Endothelial cell (in vitro differentiated cells): ENCODE results near the gene PET100. TPM values are rescaled to one million over a fixed set of nuclear protein-coding genes. Genes with fewer than 3 reads are reported as not detected.
"Not testable (repeated sequence)": the region's sequence is repeated elsewhere in the genome, so short reads cannot be mapped to it uniquely, and the experiment has no call there.

Experiments
- DNase-seq: peaks from one replicate; pipeline ENCODE4 v3.0.0; 2021; ENCODE audit warnings: low spot score
- H3K27ac Mint-ChIP-seq: one replicate; pipeline ENCODE4 v1.8.0; 2021; ENCODE audit warnings: mixed read lengths, inconsistent platforms; ENCODE audit not compliant: unreplicated experiment
- H3K27me3 Mint-ChIP-seq: one replicate; pipeline ENCODE4 v1.8.0; 2021; ENCODE audit warnings: mild to moderate bottlenecking, moderate library complexity, mixed read lengths, inconsistent platforms; ENCODE audit not compliant: unreplicated experiment
- H3K36me3 Mint-ChIP-seq: one replicate; pipeline ENCODE4 v1.8.0; 2021; ENCODE audit warnings: mild to moderate bottlenecking, low read depth, mixed read lengths, inconsistent platforms; ENCODE audit not compliant: unreplicated experiment
- H3K4me1 Mint-ChIP-seq: one replicate; pipeline ENCODE4 v1.8.0; 2021; ENCODE audit warnings: mild to moderate bottlenecking, mixed read lengths, inconsistent platforms; ENCODE audit not compliant: unreplicated experiment
- H3K4me3 Mint-ChIP-seq: one replicate; pipeline ENCODE4 v1.8.0; 2021; ENCODE audit warnings: mild to moderate bottlenecking, mixed read lengths, inconsistent platforms; ENCODE audit not compliant: unreplicated experiment
- H3K9me3 Mint-ChIP-seq: one replicate; pipeline ENCODE4 v1.8.0; 2021; ENCODE audit warnings: mixed read lengths, inconsistent platforms; ENCODE audit not compliant: unreplicated experiment
- total RNA-seq: library from RNA; stranded (reverse); fragmentation: NEBNext Ultra II Directional; extraction: Animal tissue kit (Norgen Biotek cat#: 25700); gene quantifications from one replicate; pipeline ENCODE4 v1.2.1, GENCODE V29; 2021; ENCODE audit not compliant: unreplicated experiment
- TF ChIP-seq, protein P1 (sequence below): fragments of 200-600 bp; sonication (generic); IDR thresholded peaks from one replicate; pipeline ENCODE4 v1.5.0; 2021; ENCODE audit warnings: antibody characterized with exemption; ENCODE audit not compliant: unreplicated experiment

PET100 gene
- total RNA-seq, 1 donor from 2014 or later: 122 TPM

DNA sequence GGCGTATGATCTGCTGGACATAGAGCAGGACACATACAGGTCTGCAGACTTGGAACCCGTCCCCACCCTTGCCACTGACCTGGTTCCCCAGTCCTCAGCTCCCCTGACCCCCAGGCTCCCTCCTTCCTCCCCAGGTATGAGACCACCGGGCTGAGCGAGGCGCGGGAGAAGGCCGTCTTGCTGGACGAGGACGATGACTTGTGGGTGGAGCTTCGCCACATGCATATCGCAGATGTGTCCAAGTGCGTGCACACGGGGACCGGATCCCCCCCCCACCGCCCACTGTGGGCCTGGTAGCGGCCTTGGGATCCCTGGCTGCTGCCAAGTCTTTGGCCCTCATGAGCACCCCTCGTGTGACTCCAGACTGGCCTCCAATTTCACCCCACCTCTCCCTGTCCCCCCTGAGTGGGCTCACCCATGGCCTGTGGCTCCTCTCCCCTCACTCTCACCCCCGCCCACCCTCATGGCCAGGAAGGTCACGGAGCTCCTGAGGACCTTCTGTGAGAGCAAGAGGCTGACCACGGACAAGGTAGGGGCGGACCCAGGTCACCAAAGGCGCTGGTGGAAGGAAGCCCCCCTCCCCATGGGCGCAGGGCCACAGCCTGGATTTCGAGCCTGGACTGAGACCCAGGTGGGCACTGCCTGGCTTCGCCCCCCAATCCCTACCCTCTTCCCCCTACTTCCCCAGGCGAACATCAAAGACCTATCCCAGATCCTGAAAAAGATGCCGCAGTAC, 12.9 kb downstream of the PET100 start:
- H3K4me1 Mint-ChIP-seq: peaks cover 3% of the 10 kb centered on the region
- TF ChIP-seq, protein P1, sequence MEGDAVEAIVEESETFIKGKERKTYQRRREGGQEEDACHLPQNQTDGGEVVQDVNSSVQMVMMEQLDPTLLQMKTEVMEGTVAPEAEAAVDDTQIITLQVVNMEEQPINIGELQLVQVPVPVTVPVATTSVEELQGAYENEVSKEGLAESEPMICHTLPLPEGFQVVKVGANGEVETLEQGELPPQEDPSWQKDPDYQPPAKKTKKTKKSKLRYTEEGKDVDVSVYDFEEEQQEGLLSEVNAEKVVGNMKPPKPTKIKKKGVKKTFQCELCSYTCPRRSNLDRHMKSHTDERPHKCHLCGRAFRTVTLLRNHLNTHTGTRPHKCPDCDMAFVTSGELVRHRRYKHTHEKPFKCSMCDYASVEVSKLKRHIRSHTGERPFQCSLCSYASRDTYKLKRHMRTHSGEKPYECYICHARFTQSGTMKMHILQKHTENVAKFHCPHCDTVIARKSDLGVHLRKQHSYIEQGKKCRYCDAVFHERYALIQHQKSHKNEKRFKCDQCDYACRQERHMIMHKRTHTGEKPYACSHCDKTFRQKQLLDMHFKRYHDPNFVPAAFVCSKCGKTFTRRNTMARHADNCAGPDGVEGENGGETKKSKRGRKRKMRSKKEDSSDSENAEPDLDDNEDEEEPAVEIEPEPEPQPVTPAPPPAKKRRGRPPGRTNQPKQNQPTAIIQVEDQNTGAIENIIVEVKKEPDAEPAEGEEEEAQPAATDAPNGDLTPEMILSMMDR: no peak
- H3K36me3 Mint-ChIP-seq: peaks cover 7% of the 10 kb centered on the region
- H3K27ac Mint-ChIP-seq: no peak overlapping the region
- peaks cover 13% of the 10 kb centered on the region for H3K27me3 Mint-ChIP-seq
- no peak overlapping the region for H3K4me3 Mint-ChIP-seq
- no peak for DNase-seq
- no peaks in the 10 kb centered on the region for H3K9me3 Mint-ChIP-seq

DNA sequence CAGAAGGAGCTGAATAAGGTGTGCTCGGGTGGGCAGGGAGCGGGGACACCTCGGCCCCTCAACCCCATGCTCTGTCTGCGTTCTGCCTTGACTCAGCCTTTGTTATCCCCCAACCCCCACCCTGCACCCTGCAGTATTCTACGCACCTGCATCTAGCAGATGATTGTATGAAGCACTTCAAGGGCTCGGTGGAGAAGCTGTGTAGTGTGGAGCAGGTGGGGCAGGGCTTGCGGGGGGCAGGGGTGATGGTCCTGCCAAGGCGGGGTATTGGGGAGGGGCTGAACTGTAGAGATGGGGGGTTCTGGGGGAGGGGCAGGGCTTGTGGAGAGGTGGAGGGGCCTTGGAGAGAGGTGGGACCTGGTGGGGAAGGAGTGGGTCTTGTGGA, 13.4 kb downstream of the PET100 start:
- Mint-ChIP-seq H3K4me3 (no peak overlapping the region), H3K9me3 (no peaks in the 10 kb centered on the region), H3K27ac (no peak overlapping the region), H3K4me1 (peaks cover 3% of the 10 kb centered on the region), H3K27me3 (peaks cover 16% of the 10 kb centered on the region), H3K36me3 (peaks cover 7% of the 10 kb centered on the region)
- TF ChIP-seq, protein P1: no peak
- no peak for DNase-seq

DNA sequence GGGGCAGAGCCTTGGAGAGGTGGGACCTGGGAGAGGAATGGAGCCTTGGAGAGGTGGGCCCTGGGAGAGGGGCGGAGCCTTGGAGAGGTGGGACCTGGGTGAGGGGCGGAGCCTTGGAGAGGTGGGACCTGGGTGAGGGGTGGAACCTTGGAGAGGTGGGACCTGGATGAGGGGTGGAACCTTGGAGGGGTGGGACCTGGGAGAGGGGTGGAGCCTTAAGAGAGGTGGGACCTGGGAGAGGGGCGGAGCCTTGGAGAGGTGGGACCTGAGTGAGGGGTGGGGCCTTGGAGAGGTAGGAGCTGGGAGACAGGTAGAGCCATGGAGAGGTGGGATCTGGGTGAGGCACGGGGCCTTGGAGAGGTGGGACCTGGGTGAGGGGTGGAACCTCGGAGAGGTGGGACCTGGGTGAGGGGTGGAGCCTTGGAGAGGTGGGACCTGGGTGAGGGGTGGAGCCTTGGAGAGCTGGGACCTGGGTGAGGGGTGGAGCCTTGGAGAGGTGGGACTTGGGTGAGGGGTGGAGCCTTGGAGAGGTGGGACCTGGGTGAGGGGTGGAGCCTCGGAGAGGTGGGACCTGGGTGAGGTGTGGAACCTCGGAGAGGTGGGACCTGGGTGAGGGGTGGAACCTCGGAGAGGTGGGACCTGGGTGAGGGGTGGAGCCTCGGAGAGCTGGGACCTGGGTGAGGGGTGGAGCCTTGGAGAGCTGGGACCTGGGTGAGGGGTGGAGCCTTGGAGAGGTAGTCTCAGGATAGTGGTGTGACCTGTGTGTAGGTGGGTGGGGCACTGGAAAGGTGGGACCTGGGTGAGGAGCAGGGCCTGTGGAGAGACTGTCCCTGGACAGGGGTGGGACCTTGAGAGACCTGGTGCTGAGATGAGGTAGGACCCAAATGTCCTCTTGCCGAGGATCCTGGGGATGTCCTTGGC, 14.3 kb downstream of the PET100 start:
- H3K9me3 Mint-ChIP-seq, H3K36me3 Mint-ChIP-seq, H3K4me3 Mint-ChIP-seq, H3K27ac Mint-ChIP-seq, H3K4me1 Mint-ChIP-seq, DNase-seq: not testable (repeated sequence)
- peaks cover 18% of the 10 kb centered on the region for H3K27me3 Mint-ChIP-seq

DNA sequence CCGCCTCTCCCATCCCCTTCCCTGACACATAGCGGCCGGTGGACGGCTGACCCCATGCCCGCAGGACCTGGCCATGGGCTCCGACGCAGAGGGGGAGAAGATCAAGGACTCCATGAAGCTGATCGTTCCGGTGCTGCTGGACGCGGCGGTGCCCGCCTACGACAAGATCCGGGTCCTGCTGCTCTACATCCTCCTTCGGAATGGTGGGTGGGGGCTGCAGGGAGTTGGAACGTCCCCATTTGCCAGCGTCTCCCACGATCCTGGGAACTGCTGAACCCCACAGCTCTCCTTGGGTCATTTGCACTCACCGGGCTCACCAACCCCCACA, 14.9 kb downstream of the PET100 start:
- Mint-ChIP-seq H3K4me3 (no peak overlapping the region), H3K36me3 (peaks cover 7% of the 10 kb centered on the region), H3K4me1 (peaks cover 3% of the 10 kb centered on the region), H3K27ac (no peak overlapping the region), H3K9me3 (no peaks in the 10 kb centered on the region), H3K27me3 (peaks cover 18% of the 10 kb centered on the region)
- DNase-seq: no peak
- TF ChIP-seq, protein P1: no peak

DNA sequence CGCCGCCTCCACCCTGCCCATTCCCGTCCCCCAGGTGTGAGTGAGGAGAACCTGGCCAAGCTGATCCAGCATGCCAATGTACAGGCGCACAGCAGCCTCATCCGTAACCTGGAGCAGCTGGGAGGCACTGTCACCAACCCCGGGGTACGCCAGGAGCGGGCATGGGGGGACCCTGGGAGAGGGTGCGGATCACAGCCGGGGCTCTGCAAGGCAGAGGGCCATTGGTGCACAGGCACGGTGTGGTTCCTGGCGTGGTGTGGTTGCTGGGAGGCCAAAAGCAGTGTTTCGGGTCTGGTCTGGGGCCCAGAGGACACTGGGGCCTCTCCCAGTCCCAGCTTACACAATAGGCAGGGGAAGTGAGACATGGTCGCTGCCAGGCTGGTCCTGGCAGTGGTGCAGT, 15.6 kb downstream of the PET100 start:
- Mint-ChIP-seq H3K4me1 (peaks cover 3% of the 10 kb centered on the region), H3K27me3 (peaks cover 16% of the 10 kb centered on the region)
- TF ChIP-seq, protein P1: no peak

More for the DNA sequence above, 15.6 kb downstream of the PET100 start:
- H3K36me3 Mint-ChIP-seq: peaks cover 1% of the 10 kb centered on the region
- DNase-seq: no peak
- H3K9me3 Mint-ChIP-seq: no peaks in the 10 kb centered on the region
- H3K4me3 Mint-ChIP-seq: no peak overlapping the region
- no peak overlapping the region for H3K27ac Mint-ChIP-seq
